HG02588 (cell line): Measurements from ENCODE around the gene DYNLT5.
"Not testable (repeated sequence)": the region's sequence is repeated elsewhere in the genome, so short reads cannot be mapped to it uniquely, and the experiment has no call there.

Experiments used
- ATAC-seq: cut with Tn5 transposase; IDR thresholded peaks from one replicate; pipeline ENCODE4 v1.9.1; 2021; ENCODE audit warnings: mild to moderate bottlenecking, moderate library complexity; ENCODE audit not compliant: unreplicated experiment

The DYNLT5 gene

DNA sequence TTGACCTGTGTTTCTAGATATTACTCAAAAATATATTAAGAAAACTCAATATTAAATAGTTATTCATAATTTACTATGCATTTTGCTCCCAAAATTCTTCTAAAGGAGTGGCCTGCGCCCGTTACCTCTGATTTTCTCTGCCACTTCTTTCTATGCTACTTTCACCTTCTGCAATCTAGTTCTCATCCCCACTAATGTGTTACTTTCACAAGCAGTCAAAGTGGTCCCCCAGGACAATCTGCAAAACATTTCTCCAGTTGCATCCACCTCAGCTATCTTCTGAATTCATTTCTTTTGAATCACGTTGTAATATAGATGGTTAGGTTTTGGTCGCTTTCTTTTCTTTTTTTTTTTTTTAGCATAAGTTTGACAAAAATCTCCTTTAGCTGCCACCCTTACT is 35.4 kb downstream of the DYNLT5 start:
- ATAC-seq, result no peak

DNA sequence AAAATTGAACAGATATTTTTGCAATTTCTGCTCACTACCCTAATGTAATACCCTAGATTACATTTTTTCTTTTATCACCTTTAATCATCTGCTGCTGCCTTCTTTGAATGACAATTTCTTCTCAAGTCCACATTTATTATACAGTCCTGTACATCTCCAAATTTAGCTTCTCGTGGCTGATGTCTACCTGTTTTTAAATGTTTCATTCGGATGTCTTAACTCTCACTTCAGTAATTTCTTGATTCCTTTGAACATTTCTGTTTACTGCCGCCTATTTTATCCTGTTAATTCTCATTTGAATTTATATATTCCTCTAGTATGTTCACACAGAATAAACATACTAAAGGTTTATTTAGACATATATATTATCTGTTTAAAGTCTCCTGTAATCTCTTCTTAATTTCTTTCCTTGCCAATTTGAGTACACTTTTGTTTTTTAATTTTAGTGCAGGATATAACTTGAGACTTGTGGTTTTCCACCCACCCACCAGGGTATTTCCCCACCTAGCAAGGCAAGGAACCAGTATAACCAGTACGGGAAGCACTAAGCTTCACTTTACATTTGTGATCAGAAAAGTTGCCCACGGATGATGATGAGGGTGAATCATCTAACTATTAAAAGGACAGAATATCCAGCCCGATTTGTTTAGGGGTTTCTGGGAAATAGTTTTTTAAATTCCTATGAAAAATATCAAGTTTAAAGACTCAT is 36.1 kb downstream of the DYNLT5 start:
- ATAC-seq, result peak; percentile 70

DNA sequence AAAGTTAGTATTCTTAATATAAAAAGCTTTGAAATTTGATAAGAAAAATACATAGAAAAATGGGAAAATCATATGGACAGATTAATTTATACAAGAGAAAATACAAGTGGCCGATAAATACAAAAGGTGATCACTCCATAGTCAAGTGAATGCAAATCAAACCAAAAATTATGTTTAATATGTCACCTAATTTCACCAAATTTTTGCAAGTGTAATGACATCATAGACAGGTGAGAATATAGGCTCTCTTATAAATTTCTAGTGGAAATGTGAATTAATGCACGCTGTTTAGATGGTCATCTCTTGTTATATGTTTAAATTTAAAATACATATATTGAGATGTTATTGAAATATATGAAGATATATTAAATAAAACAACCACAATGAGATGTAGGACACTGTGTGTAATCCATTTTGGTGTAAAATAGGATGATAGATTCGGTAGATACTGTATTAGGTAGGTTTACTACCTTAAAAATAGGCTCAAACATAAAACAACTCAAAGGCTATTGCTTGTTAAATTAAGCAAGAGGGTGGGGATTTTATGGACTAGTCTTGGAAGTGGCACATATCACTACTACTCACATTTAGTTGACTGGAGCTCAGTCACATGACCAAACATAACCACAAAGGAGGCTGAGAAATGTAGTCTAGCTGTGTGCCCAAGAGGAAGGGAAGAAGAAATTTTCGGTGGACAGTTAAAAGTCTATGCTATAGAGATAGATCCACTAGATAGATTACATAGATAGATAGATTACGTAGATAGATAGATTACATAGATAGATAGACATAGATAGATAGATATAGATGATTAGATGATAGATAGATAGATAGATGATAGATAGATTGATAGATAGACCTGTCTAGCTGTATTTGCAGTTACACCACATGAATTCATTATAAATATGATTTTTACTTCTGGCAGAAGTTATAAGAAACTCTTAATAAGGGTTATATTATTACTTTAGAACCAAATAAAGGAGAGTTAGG is 39.7 kb downstream of the DYNLT5 start:
- ATAC-seq, result no peak

DNA sequence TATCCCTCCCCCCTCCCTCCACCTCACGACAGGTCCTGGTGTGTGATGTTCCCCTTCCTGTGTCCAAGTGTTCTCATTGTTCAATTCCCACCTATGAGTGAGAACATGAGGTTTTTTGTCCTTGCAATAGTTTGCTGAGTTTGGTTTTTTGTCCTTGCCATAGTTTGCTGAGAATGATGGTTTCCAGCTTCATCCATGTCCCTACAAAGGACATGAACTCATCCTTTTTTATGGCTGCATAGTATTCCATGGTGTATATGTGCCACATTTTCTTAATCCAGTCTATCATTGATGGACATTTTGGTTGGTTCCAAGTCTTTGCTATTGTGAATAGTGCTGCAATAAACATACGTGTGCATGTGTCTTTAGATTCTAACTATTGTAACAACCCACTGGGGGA is 43.6 kb downstream of the DYNLT5 start:
- ATAC-seq, result not testable (repeated sequence)

DNA sequence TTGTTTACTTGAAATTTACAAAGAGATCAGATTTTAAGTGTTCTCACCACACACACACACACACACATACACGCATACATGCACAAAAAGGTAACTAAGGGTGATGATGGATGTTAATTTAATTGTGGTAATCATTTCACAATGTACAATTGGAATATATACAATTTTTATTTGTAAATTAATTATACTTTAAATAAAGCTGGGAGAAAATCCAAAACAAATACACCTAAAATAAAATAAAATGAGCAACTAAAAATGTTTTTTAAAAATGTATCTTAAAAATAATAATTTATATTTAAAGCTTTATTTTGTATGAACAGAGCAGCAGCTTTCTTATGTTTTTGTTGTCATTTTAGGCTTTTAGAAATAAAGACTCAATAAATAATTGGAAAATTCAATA is 57.0 kb downstream of the DYNLT5 start:
- ATAC-seq, result no peak

DNA sequence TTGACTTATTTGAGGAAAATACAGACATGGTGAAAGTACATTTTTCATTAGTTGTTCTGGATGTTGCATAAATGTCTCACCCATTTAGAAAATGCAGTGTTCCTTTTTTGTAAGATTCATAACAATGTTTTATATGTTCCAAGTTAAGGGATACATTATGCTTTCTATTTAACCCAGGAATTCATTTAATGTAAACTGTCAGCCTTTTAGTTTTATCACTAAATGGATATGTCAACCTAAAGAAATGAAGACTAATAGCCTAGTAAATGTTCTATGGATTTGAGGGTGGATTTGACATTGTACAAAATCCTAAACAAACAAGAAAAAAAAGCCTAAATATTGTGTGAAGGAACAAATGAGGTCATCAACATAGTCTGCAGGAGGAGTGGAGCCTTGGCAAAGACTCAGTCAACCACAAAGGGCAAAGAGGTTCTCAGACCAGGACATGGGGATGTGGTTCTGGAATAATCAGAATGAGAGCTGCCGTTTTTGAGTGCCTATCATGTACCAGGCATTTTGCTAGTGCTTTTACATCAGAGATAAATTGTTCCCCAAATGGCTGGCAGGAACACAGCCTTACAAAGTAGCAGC is 57.6 kb downstream of the DYNLT5 start:
- no peak for ATAC-seq

DNA sequence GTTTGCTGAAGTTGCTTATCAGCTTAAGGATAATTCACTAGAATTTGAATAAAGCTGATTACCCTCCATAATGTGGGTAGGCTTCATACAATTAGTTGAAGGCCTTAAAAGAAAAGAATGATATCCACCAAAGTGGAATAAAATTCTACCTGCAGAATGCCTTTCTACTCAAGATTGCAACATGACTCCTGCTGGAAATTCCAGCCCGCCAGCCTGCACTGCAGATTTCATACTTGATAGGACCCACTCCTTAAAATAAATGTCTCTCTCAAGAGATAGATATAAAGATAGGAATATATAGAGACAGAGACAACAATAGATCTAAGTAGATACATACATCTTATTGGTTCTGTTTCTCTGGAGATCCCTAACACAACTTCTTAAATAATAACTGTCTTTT is 72.5 kb downstream of the DYNLT5 start:
- no peak for ATAC-seq
